GM13977 (cell line): Measurements from ENCODE around the gene CDC14B.

Experiments used
- DNase-seq: peaks from one replicate; pipeline ENCODE4 v3.0.0; 2012; ENCODE audit warnings: low spot score
- in situ Hi-C: fragments of 300-500 bp; cut with MboI; formaldehyde crosslinking; loops from one replicate; pipeline ENCODE4 v1.12.0; 2022; ENCODE audit warnings: low sequenced_read_pairs, low pct_unique_long_range_greater_than_20kb, mixed read lengths, inconsistent platforms; ENCODE audit not compliant: unreplicated experiment
- TF ChIP-seq, protein P1 (sequence below): IDR thresholded peaks from 2 replicates; pipeline ENCODE4 v1.5.1; 2012; ENCODE audit warnings: mild to moderate bottlenecking, control low read depth; ENCODE audit not compliant: insufficient read depth; ENCODE audit errors: extremely low read depth, missing control alignments

Gene CDC14B

DNA sequence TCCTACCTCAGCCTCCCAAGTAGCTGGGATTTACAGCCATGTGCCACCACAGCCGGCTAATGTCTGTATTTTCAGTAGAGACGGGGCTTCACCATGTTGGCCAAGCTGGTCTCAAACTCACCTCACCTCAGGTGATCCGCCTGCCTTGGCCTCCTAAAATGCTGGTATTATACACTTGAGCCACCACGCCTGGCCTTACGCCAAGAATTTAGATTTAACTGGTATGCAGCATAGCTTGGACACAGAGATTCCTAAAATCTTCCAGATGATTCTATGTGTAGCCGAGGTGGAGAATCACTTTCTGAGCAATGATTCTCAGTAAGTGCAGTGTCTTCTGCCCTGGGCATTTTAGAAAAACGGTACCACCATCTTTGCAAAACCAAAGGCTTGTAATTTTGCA lies 95.6 kb downstream of the CDC14B start:
- in situ Hi-C loops = no loop called here
- no peak for DNase-seq
- TF ChIP-seq, protein P1, sequence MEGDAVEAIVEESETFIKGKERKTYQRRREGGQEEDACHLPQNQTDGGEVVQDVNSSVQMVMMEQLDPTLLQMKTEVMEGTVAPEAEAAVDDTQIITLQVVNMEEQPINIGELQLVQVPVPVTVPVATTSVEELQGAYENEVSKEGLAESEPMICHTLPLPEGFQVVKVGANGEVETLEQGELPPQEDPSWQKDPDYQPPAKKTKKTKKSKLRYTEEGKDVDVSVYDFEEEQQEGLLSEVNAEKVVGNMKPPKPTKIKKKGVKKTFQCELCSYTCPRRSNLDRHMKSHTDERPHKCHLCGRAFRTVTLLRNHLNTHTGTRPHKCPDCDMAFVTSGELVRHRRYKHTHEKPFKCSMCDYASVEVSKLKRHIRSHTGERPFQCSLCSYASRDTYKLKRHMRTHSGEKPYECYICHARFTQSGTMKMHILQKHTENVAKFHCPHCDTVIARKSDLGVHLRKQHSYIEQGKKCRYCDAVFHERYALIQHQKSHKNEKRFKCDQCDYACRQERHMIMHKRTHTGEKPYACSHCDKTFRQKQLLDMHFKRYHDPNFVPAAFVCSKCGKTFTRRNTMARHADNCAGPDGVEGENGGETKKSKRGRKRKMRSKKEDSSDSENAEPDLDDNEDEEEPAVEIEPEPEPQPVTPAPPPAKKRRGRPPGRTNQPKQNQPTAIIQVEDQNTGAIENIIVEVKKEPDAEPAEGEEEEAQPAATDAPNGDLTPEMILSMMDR = no peak

DNA sequence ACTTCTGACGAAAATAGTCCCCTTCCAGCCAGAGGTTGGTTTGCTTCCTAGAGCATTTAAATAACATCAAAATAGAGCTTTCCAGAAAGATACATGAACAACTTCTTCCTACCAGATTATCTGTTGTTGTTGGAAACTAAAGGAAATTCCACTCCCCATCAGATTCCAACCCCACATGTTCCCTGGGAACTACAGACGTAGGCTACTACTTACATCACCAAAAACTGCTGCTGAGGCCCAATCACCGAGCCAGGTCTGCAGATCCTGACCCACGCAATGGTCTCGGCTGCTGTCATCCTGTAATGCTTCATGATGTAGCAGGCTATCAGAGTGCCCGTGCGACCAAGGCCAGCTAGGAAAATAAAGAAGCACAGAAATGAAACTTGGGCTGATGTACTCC lies 96.3 kb downstream of the CDC14B start:
- no peak for DNase-seq
- in situ Hi-C loops = no loop called here
- TF ChIP-seq, protein P1 = no peak

DNA sequence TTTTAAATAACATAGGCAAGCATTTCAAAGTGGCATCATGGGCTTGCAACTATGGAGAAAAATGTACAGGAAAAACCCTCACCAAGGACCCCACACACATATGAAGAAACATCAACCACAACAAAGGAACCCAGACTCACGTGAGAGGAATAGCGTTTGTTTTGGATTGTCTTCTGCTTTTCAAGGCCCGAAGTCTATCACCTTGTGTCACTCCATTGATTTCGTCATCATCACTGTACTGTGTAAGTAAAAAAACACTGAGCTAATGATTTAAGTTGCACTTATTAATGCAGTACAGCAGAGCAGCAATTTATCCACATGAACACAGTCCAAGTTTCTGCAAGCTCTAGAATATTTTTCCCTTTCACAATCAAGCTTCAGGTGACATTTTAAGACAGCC lies 97.3 kb downstream of the CDC14B start:
- TF ChIP-seq, protein P1 = no peak
- DNase-seq = no peak
- in situ Hi-C loops = no loop called here

DNA sequence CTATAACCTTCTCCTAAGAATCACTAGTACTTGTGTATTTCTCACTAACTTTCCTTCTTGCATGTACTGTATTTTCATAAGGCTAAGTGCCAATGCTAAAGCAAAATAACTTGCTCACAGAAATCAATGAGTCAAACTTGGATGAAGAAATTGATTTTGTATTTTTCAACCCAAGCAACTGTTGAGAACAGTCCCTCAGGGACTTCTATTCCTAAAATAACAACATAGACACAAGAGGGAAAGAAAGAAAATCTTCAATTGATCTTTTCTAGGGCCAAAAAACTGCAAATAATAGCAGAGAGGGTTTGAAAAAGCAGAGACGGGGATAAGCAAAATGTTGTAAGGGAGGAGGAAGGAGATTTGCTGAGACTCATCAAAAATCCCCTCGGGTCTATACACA lies 99.9 kb downstream of the CDC14B start:
- in situ Hi-C loops = no loop called here
- DNase-seq = no peak
- TF ChIP-seq, protein P1 = no peak

DNA sequence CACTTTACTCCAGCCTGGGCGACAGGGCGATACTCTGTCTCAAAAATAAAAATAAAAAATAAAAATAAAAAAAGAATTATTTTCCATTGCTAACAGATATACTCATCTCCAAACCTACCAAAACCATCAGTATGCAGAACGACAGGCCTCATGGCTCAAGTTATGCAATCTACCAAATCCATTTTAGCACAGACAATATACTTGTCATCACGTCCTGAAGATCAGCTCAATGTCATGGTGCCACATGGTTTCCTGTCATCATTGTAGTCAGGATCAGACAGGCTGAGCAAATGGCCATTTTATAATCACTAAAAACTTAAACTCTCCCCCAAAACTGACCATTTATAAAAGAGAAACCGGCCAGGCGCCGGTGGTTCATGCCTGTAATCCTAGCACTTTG lies 100.5 kb downstream of the CDC14B start:
- DNase-seq = no peak
- in situ Hi-C loops = no loop called here
- TF ChIP-seq, protein P1 = no peak

DNA sequence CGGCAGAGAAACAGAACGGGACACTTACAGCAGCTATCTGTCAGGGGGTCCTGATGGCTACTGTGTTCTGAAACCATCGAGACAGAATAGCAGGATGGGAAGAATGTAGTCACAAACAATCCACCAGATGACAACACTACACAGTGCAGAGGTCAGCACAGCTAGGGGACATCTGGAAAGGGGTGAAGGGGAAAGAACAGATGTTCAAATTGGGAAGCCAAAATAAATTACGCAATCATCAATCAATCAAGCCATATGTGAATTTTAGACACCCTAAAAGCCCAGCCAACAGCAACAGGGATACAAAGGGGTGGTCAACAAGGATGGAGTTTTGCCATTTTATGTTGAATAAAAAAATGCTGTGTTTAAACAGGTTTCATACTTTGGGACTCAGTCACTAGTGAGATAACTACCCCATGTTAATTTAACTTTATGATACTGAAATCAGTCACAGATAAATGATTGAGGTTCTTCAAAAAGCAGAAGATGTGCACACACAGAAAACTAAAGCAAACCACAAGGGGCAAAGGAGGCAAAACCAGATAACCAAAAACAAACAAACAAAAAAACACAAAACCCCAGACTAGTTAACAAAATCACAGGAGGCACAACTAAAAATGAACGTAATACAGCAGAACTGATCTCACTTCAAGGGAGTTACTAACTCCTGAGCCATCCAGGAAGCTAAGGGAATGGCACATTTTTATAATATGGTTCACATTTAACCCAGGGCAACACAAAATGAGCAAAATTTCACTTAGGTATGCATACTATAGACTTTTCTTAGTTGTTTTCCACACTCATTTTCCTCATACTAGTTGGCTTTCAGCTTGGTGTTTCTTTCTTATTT lies 103.8 kb downstream of the CDC14B start:
- TF ChIP-seq, protein P1 = no peak
- in situ Hi-C loops = no loop called here
- DNase-seq = no peak
